Astrocyte (in vitro differentiated cells and primary cell): ENCODE measurements around the gene TTC9.

Source experiments
- CTCF ChIP-seq: IDR thresholded peaks from 2 replicates; pipeline ENCODE4 v1.5.1; 2011; ENCODE audit warnings: low read depth, mild to moderate bottlenecking, inconsistent platforms, low read length, moderate library complexity; ENCODE audit not compliant: insufficient read depth
- EZH2 ChIP-seq: IDR thresholded peaks from 2 replicates; pipeline ENCODE4 v1.6.1; 2012; ENCODE audit warnings: mild to moderate bottlenecking, low read length, inconsistent platforms; ENCODE audit not compliant: insufficient read depth

- TF ChIP-seq CTCF = no peak
- TF ChIP-seq EZH2 = no peak
Measured at GRCh38 chr14:70640938-70641547, 673 bp upstream of the TTC9 start.
